DMS79 (cell line): Measurements from ENCODE around the gene STH.

Source experiments
- DNase-seq: peaks from one replicate; lab custom pipeline; 2025; lab: John Stamatoyannopoulos, UW

STH gene

DNA sequence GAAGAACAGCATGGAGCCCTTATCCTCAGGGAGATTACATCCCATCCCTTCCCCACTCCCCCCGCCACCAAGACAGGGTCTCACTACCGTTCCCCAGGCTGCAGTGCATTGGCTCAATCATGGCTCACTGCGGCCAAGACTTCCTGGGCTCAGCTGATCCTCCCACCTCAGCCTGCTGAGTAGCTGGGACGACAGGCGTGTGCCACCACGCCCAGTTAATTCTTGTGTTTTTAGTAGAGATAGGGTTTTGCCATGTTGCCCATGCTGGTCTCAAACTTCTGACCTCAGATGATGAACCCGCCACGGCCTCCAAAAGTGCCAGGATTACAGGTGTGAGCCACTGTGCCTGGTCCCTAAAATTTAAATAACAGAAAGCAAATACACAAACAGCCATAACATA is 48.8 kb downstream of the STH start:
- no peak for DNase-seq
